GM21786 (cell line): ENCODE data around the gene SEMA3E.

ENCODE experiments used
- ATAC-seq: cut with Tn5 transposase; IDR thresholded peaks from one replicate; pipeline ENCODE4 v1.9.1; 2021; ENCODE audit not compliant: unreplicated experiment

The SEMA3E gene

DNA sequence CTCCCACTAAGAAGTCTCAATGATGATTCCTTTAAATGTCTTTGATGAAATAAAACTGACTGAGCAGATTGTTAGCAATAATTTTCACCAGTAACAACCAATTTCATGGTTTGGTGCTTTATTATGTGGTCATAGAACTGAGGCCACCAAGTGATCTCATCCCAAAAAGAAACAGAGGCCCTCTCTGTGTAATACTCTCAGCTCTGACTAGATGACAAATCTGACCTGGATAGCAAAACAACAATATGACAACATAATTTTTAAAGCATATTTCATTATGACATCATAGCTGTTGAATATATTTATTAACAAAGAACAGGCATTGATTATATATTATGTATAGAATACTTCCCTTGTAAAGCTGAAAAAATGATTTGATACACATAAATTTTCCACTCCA, 5.9 kb downstream of the SEMA3E start:
- no peak for ATAC-seq

DNA sequence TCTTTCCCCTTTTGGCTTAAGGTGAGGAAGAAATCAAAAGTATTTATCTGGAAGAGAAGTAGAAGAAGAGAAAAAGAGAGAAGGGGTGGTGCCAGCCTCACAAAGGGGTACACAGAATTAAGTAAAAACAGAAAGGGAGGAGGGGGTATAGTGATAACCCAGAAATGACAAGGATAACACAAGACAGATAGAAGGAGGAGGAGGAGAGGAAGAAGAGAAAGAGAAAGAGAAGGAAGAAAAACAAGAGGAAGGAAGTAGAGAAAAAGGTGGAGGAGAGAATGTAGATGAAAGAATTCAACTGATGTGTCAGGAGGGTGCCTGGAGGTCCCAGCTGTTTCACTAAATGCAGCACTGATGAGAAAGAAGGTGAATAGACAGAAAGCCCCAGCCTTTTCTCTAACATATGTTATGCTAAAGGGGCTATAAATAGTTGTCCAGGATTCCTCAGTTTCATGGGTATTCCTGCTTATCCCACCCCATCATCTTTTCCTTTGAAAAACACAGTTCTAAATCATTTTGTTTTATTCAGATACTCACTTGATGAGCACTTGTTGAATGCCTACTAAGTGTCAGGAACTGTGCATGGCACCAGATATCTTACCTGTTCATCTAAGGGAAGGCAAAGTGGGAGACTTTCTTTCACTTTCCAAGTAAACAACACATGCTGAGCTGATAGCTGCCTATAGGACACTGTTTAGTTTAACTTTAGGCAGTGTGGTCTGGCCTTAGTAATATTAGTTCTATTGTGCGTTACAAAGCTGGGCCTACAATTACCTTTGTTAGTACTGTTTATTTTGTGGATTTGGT, 8.0 kb downstream of the SEMA3E start:
- ATAC-seq: no peak

DNA sequence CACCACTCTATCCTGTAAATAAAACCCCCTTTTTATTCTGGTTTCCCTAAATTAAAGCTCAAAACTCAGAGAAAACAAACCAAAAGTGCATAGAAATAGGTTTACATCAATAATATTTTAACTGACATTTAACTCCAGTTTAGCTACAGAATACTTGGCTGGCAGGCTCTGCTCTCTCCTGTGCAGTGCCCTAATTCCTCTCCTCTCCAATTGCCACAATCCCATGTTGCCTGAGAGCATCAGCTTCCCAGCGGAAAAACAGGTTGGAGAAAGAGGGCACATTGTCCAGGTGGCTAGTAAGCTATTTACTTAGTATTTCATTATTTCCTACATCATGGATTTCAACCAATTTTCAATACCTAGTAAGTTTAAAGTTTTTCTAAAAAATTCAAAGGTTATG, 8.7 kb downstream of the SEMA3E start:
- ATAC-seq: no peak

DNA sequence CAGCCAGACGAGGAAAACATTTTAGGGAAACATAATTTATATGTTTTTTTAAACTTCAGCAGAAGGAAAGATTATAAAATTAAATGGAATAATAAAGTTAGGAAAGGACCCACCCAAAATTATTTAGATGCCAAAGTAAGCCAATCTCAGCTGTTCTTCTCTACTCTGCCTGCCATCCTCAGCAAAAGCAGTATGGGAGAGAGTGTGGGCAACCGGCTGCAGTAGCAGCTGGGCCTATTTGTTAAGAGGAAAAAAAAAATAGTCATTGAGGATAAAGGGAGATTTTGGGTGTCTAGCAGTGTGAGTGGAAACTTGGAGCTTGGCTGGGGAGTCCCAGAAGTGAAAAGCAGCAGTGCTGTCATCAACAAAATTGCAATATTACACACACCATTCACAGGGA, 15.4 kb downstream of the SEMA3E start:
- ATAC-seq: no peak

DNA sequence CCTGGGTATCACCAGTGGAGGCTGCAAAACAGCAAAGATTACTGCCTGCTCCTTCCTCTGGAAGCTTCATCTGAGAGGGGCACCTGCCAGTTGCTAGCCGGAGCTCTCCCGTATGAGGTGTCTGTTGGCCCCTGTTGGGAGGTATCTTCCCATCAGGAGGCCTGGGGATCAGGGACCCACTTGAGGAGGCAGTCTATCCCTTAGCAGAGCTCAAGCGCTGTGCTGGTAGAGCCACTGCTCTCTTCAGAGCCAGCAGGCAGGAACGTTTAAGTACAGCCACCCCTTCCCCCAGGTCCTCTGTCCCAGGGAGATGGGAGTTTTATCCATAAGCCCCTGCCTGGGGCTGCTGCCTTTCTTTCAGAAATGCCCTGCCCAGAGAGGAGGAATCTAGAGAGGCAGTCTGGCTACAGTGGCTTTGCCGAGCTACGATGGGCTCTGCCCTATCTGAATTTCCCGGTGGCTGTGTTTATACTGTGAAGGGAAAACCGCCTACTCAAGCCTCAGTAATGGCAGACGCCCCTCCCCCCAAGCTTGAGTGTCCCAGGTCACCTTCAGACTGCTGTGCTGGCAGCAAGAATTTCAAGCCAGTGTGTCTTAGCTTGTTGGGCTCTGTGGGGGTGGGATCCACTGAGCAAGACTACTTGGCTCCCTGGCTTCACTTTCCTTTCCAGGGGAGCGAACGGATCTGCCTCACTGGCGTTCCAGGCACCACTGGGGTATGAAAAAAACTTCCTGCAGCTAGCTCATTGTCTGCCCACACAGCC, 19.6 kb downstream of the SEMA3E start:
- no peak for ATAC-seq

DNA sequence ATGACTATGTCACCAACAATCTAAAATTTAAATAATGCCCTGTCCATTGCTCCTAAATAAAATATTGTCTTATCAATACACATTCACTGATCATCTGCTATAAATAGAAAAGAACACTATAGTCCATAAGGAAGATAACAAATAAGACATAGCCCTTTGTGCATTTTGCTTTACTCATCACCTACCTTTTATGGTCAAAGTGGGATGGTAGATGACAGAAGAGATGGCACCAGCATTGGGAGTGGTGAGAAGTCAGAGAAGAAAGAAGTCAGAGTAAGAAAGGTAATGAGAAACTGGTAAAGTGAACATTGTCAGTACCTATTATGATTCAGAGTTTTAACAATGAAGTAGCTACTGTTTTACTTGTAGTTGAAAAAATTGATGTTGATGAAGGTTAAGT, 31.1 kb downstream of the SEMA3E start:
- no peak for ATAC-seq

DNA sequence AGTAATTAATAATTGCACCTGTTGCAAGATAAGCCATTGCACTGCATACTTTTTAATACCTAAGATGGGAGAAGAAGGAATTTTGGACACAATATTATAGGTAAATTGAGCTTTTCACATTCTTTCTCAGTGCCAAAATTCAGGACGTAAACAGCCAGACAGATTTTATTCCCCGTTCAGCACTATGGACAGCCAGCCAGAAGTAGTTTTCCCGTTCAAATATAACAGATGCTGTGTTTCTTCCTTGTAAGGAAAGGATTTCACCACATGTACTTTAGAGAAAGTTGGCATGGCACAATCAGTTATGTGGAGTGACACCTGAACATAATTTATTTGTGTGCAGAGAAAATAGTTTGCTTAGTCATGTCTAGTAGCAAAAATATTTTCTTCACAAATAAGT, 34.8 kb downstream of the SEMA3E start:
- ATAC-seq: no peak

DNA sequence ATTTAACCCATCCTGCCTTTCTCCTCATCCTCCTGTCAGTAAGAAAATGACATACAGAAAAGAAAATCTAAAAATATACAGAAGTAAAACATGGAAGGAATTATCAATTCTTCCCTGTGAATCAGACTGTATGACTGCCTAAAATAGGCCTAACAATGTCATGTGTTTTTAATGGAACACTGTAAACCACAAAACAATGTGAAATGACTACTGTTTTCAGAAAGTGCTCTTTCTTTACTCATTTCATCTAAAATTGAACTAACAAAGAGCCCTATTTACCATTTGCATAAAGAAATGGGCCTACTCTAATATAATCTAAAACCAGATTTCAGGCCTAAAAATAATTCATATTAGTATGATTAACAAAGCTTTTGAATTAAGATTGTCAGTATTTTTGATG, 35.7 kb downstream of the SEMA3E start:
- ATAC-seq: no peak

DNA sequence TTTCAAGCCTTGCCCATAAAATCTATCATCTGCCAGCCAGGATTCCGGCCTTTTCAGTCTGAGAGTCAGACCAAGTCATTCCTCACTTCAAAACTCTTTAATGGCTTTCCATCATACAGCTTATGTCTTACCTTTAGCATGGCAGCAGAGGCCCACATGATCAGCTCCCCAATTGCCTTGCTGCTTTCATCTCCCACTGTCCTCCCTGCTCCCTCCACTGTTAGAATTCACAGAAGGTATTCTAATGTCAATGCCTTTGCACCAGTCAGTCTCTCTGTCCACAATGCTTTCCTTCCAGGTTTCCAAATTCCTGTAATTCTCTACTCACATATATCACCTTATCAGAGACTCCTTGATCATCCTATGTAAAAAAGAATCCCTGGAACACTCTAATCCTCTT, 37.2 kb downstream of the SEMA3E start:
- no peak for ATAC-seq

DNA sequence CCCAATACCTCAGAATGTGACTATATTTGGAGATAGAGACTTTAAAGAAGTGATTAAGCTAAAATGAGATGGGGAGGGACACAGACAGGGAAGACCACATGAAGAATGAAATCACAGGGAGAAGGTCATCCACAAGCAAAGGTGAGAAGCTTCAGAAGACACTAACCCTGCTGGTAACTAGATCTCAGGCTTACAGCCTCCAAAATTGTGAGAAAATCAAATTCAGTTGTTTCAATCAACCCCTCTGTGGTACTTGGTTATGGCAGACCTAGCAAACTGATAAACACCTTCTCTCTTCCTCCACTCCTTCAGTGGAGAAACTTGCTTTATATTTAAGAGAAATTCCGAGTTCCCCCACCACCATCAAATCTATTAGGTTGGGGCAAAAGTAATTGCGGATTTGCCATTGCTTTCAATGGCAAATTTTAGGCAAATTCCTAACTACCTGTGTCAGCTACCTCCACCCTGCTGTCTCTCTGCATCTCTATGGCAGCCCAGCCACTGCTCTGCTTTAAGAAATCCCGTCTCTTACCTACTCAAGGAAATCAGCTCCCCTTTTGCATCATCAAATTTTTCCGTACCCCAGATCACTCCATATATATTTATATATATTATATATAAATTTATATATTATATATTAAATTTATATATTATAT, 38.2 kb downstream of the SEMA3E start:
- ATAC-seq: no peak

DNA sequence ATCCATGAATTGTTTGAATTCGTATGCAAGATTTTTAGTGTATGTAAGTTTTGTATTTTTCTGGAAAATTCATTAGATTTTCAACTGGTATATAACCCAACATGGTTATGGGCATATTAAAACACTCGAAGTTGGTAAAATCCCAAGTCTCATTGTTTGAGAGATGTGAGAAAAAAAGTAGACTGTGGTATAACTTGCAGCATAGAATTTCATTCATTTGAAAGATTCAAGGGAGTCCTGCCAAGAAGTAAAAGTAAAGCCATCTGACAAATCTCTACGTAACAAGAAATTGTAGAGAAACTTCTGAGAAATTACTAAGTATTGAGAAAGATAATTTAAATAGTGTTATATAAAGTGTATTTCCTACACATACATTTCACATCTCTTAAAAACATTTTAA, 40.2 kb downstream of the SEMA3E start:
- ATAC-seq: no peak

DNA sequence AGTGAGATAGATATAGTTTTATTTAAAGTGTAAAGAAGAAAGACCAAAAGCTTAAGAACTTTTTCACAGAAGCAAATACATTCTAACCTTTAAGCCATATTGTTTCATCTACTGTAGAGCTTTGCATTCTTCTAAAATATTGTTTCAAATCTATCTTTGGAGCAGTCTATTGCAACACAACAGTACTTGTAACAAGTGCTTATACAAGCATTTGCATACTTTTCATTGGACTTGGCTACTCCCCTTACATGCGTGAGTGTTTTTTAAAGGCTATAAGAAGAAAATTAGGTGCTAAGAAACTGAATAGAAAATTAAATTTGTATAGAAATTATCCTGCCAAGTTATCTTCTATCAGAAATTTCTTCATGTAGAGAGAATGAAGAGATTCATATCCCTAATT, 45.3 kb downstream of the SEMA3E start:
- no peak for ATAC-seq

DNA sequence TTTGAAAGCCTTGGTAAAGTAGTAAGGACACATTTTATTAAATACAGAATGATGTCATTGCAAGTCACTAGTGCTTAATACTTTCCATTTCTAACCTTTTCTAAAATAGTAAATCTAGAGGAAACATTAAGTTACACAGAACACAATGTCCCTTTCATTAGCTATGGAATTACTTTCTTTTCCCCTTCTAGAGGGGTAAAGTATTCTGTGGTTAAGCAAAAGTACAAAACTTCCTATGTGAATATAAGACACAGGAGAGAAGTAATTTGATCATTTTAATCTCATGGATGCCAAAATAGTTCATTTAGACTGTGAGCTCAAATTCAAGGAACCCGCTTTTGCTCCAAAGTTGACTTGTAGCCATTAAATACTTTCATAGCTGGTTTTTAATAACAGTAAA, 49.8 kb downstream of the SEMA3E start:
- no peak for ATAC-seq

DNA sequence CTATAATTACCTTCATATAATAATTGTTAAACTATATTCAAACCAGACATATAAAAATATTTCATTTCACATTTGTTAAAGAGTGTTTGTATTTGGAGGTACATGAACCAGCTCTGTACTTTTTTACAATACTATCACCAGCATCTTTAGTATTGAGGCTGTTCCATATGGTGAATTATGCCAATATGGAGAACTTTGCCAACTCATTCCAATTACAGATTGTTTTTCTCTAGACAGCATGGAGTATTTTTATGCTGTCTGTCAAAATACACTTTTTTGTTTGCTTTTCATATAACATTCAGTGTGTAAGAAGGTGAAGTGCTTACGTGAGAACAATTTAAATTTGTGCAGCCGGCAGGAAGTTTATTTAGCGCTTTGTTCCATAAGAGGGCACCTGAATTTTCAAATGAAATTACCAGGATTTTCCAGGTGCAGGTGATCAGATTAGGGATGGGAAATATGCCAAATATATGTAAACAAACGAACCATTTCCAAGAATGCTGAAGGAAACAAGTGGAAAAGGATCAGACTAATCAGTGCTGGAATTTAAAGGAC, 54.9 kb downstream of the SEMA3E start:
- no peak for ATAC-seq

DNA sequence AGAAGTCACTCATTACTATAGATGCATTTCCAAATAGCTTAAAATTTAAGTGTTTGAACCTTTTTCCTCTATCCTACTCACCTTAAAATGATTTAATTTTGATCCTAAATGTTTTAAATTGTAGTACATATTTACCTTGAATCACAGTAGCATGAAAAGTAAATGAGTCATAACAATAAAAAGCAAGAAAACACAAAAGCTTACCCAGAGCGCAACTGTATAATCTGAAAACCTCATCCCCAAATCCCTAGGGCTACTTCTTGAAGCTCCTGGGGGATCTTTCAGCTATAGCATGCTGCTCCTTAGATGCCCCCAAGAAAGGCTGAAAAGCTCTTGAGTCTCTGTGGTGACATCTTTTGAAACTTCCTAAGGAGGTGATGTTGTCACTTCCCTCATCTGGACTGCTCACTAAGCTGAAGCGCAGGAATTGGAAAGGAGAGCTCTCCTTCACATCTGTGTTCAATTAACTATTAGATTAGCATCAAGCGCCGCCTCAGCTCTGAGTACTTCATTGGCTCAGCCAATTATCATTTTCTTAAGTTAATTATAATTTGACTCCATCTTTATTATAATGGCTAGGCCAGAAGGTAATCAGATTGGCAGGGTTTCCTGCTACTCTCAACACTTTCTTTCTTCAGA, 60.2 kb downstream of the SEMA3E start:
- ATAC-seq: no peak

DNA sequence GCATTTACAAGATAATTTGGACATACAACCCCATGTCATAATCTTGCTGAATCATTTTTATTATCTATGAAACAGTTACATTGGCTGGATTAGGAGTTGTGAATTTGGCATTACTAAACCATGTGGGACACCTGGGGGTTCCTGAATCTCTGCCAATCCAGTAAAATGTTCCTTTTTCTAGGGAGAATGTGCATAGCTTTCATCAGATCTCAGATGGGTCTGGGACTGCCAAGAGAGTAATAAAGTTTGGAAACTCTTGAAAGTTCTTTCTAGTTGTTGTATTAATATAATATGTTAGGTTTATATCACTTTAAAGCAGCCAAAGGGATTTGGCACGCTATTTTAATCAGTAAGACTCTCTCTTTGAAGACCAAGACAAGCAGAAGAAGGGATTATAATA, 62.7 kb downstream of the SEMA3E start:
- no peak for ATAC-seq

DNA sequence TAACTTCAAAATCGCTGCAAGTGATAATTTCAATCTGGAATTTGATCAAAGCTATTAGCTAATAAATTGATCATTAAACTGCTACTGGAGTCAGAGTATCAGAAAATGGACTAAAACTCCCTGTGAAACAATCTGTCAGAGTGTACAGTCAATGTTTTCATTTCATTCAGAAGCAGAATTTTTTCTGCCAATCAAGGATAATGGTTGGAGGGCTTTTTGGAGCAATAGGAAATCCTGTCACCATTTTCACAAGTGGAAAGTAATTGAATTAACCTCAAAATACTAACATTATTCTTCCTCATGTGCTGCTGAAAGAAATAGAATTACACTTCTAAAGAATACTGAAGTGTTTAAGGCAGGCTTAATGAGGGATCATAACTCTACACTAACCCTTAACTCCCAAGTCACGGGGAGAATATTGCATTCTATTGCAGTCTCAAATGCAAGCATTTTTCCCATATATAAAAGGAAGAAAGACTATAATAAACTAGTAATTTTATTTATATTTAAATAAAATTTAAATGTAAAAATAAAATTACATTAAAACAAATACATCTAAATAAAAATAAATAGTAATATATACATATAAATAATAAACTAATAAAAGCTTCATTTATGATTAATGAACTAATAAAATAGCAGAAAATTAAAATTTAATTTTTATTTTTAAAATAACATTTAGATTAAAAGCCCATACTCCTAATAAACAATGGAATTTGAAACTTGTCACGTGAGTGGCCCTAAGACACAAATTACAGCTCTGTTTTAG, 67.1 kb downstream of the SEMA3E start:
- ATAC-seq: no peak

DNA sequence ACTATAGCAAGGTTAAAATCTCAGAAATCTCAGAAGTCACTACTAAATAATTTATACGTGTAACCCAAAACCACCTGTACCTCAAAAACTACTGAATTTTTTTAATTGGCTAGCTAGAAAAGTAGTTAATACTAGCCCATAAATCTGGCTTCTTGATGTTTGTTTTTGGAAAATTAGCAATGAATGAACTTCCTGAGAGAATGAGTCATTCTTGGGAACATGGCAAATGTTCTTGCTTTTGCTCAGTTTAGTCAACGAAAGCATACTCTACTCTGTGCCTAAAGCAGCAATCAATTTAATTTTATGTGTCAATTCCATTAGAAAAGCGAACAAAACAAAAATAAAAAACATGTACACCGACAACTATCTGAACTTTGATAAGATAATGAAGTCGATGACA, 69.2 kb downstream of the SEMA3E start:
- ATAC-seq: no peak

DNA sequence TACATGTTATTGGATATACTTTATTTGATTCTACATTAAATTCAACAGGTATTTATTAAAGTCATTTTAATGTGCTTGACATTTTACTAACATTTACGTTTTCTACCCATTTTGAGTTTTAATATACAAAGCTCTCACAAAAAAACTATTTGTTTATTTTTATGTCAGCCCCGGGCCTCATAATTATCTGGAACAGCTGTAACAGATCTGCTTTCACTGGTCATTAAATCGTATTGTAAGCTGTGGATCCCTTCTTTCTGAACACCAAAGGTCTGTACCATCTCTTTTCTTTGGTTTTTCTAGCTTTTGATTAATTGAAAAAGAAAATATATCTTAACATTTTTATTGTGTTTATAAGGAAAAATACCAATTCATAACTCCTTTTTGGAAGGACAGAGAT, 73.5 kb downstream of the SEMA3E start:
- no peak for ATAC-seq

DNA sequence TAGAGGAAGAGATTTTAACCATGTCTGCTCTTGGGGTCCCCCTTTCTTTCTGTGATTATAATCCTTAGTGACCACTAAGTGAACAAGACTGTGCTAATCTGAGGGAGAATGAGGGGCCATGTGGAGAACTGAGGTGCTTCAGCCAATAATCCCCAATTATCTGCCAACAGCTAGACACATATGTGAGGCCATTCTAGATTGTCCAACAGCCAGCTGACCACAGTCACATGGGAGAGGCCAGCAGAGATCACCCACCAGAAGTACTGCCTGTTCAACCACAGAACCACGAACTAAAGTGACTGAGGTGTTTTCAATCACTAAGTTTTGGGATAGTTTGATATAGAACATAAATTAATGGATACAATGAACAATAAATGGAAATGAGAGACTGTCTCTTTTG, 74.3 kb downstream of the SEMA3E start:
- no peak for ATAC-seq

DNA sequence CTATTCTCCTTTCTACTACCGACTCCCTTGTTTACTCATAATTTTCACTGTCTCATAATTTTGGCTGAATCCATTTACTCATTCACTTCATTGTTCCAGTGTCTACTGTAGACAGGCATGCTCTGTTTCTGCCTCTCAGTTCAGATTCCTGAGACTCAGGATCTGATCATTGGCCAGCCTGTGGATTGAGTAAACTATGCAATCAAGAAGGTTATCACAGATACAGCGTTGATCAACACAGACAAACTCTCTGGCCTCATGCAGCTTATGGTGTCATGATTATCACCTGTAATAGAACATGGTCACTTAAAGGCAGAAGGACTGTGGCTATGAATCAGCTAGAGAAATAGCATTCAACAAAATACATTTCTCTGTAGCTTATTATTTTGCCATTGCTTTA, 86.0 kb downstream of the SEMA3E start:
- ATAC-seq: no peak
